HG03135 (cell line): ENCODE data around the gene FTH1.
A peak's percentile ranks its signal among the peaks of the same experiment; 100 is the strongest.
"Not testable (repeated sequence)": the region's sequence is repeated elsewhere in the genome, so short reads cannot be mapped to it uniquely, and the experiment has no call there.

Experiments used
- ATAC-seq: cut with Tn5 transposase; IDR thresholded peaks from one replicate; pipeline ENCODE4 v1.9.1; 2021; ENCODE audit warnings: mild to moderate bottlenecking, moderate library complexity; ENCODE audit not compliant: unreplicated experiment

FTH1 gene

GRCh38 chr11:61978703-61979661 is 11.5 kb upstream of the FTH1 start:
- ATAC-seq = no peak

DNA sequence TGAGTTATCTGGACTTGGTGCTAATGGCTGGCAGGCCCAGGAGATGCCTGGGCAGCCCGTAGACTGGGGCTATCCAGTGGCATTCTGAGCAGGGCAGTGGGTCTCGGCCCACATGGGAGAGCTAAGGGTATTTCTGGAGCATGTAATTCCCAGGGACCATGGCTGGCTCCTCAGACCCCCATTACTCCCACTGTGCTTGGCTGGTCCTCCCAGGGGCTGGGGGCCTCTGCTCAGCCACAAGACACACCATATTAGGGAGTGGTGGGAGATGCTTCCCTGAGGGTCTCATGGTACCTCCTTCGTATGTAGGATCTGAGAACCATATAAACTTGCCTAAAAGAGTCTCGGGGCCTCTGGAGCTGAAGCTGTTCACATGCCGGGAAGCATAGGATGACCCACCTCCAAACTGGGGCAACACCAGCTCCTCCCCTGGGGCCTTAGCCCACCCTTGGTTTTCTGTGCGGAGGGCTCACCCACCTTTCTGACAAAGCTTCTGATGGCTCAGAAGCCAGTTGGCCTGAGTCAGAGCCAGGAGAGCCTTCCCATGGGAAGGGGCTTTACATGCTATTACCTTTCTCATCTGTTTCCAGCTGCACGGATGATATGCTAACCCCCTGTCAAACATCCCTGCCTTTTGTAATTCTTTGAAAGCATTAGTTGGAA is 9.5 kb upstream of the FTH1 start:
- ATAC-seq = no peak

DNA sequence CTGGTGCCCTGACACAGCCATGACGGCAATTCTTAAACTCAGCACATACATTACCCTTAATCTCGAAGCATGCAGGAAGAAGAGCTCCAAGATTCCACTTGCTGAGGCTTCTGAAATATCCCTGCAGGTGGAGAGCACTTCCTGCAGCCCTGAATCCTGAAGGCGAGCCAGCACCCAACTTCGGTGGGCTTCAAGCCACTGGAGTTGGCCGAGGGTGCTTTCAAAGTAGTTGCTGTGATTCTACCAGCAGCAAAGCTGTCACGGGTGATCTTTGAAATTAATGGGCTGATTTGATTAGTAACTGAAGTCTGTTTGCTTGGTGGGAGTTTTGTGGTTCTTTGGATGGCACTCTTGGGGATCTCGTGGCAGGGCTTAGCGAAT is 9.0 kb upstream of the FTH1 start:
- no peak for ATAC-seq

- no peak for ATAC-seq
These were observed 8.4 kb upstream of the FTH1 start for GRCh38 chr11:61975638-61976419.

- no peak for ATAC-seq
These were observed 7.6 kb upstream of the FTH1 start for GRCh38 chr11:61974766-61975631.

GRCh38 chr11:61973476-61974162 is 6.2 kb upstream of the FTH1 start:
- no peak for ATAC-seq

GRCh38 chr11:61972672-61973475 is 5.4 kb upstream of the FTH1 start:
- no peak for ATAC-seq

DNA sequence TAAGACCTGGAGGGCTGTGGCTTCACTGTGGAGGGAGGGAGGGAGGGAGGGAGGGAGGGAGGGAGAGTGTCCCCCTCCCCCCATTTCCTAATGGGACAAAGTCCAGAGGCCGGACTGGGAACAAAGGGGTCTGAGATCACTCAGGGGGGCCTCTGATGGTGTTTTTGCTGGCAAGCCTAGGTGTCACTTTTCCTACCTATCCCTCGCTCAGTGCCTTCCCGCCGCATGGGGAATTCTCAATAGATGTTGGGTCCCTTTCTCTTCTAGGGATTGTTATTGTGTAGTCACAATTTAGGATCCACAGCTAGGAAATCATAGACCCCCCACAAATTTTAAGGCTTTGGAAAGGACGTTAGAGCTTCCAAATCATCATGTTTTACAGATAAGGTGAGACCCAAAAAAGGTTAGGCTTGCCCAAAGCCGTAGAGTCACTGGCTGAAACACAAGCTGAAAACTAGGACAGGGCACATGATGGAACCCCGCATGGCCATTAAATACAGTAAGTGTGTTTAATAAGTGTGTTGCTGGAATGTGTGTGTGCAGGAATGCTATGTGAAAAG is 4.8 kb upstream of the FTH1 start:
- no peak for ATAC-seq

DNA sequence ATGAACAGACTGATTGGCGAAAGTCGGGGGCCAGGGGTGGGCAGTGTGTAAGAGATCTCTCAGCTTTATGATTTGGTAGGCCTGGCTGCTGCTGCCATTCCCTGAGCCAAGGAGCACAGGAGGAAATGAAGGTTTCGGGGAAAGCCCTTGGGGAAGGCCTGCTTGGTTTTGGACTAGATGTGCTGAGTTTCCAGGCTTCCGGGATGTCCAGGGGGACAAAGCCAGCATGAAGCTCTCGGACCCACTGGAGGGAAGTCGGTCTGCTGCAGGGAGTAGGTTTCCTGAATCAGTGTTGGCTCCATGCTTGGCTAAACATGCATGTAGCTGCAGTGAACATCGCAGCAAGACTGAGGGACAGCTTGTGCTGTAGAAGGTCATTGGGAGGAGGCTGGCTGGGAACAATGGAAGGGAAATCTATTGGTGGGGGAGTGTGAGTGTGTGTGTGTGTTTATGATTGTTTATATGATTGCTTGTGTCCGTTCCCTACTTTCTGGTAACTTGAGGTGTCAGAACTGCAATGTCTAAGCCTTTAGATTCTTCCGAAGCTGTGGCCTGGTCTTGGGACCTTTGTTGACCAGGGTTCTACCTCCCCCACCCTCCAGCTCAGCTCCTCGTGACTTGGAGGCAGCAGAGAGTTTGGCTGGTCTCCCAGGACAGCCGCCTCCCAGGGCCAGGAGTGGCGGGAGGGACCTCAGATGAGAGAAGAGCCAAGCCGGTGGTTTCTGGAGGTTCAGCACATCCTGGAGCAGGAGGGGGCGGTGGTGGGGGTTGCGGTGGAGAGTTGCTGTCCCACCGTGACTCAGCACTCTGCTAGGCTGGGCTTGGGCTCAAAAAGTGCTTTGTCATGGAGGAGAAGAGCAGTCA is 4.0 kb upstream of the FTH1 start:
- no peak for ATAC-seq

GRCh38 chr11:61969838-61970662 is 2.6 kb upstream of the FTH1 start:
- ATAC-seq = no peak

- ATAC-seq = no peak
These were observed 1.9 kb upstream of the FTH1 start for GRCh38 chr11:61969391-61969758.

DNA sequence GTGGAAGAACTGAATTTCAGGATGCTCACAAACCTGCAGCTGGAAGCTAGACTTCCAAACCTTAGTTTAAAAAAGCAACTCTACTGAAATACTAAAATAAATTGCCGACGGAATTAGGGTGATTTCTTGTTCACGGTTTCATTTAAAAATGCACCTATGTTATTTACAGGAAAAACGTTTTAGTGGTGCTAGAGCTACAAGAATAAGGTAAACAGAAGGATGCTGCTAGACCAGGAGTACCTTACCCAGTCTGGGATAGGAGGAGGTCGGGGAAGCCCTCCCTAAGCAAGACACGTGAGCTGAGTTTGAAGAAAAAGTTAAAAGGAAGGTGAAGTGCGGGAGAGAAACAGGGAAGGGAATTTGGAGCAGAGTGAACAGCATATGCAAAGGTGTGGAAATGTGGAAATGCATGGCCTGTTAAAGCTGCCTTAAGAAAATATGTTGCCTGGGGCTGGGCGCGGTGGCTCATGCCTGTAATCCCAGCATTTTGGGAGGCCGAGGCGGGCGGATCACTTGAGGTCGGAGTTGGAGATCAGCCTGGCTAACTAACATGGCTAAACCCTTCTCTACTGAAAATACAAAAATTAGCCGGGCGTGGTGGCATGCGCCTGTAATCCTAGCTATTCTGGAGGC is 1.4 kb upstream of the FTH1 start:
- no peak for ATAC-seq

DNA sequence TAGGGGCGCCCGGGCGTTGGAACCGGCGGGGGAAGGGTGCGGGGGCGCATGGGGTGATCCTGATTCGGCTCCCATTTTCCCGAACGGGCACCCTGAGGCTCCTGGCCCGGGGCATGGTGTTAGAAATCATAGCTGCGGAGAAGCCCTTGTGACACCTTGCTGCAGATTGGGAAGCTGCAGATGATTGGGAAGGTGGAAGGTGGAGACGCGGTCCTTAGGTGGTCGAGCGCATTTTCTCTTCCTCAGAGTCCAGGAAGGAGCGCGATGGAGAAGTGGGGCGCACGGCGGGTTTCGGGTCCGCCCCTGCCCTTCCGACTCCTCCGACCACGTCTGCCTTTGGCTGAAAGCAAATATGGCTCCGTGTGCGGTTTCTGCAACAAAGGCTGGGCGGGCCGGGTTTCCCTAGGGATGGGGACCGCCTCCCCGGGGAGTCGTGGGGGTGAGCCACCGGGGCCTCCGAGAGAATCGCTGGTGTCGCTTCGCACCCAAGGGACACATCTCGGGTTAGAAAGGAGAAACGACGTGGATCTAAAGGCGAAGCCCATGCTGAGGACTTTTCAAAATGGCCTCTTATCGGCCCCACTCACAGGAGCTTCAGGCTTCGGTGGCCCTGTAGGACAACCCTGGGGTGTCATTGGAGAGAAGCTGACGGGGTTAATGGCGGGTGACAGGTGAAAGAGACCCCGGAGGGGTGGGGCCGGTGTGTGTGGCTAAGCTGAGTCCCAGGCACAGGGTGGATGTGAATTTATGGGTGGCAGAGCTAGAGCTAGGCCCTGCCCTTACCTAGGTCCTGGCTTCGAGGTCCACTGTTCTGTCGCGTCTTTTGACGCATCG is 707 bp upstream of the FTH1 start:
- peak; percentile 19 for ATAC-seq

DNA sequence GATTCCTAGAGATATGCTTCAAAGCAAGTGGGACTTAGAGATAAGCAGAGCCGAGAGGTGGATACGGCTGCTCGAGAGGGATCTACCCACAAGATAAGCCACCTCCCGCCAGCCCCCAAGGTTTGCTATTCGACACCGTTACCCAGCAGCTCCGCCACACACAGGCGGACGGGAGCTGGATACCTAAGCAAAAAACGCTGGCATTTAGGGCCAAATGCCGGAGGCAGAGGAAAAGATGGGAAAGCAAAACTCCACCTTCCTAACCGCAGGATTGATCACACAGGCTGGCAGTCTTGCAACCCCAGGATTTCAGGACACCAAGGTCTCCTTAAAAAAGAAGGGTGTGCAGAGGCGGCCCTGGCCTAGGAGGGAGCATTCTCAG is 709 bp downstream of the FTH1 start:
- no peak for ATAC-seq

GRCh38 chr11:61964666-61965271 is 2.7 kb downstream of the FTH1 start:
- not testable (repeated sequence) for ATAC-seq
